ENCODE results near the gene ST14.
"Not testable (repeated sequence)": the region's sequence is repeated elsewhere in the genome, so short reads cannot be mapped to it uniquely, and the experiment has no call there.

The ST14 gene

DNA sequence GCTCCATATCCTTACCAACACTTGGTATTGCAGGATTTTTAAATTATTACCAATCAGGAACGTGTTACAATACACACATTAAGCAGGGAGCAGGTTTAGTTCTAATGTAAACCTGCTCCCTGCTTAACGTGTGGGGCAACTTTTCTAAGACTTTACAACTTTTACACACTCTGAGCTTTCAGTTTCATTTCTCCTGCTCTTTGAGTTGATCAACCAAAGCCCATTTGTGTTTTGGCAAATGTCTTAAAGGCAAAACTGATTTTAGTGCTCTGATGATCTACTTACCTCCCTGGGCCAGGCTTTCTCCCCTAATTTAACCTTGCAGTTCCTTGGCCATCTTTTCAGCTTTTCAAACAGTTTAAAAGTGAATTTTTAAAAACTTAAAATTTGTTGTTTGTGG is 84.2 kb downstream of the ST14 start:
- no peak for FAIRE-seq

DNA sequence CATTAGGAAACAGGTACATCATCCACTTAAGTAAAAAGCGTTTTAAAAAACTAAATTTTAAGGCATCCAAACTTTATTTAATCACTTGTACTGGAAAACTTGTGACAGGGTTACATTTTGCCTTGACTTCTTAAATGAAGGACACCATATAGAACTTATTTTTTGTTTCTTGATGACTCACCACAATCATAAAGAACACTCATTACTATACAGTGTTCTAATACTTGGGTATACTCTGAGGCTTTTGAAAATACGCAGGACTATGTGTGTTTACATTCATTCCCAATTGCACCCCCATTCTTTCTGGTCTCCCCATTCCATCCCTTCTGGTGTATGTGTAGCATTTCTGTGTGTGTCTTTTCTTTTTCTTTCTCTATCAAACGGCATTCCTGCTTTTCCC is 85.3 kb downstream of the ST14 start:
- no peak for FAIRE-seq

GRCh38 chr11:130245375-130245774 is 85.8 kb downstream of the ST14 start:
- not testable (repeated sequence) for FAIRE-seq

GRCh38 chr11:130246270-130246669 is 86.7 kb downstream of the ST14 start:
- no peak for FAIRE-seq

- FAIRE-seq: no peak
These were observed 87.2 kb downstream of the ST14 start for GRCh38 chr11:130246738-130247137.

DNA sequence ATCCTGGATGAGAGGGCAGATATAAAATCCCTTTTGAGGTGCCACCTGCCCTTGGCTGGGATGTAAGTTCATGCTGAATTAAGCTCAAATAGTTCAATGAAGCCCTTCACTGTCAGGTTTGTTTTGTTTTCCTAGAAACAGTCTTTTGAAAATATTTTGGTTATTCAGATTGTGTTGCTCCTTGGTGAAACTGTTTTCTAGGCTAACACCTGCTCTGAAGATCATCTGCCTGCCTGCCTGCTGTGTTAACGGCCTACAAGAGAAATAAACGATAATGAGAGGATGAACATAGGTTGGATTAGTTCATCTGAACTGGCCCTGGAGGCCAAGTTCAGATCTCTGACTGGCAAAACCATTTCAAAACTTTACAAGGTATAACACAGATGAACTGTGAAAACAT is 87.7 kb downstream of the ST14 start:
- no peak for FAIRE-seq

DNA sequence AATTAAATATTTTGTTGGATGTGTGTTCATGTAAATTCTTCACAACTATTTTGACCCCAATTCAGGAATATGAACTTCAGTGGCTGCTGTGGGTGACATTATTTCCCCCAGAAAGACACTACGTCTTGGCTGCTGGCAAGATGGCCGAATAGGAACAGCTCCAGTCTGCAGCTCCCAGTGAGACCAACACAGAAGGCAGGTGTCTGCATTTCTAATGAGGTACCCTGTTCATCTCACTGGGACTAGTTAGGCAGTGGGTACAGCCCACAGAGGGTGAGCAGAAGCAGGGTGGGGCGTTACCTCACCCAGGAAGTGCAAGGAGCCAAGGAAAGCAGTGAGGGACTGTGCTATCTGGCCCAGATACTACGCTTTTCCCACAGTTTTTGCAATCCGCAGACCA is 89.8 kb downstream of the ST14 start:
- no peak for FAIRE-seq

DNA sequence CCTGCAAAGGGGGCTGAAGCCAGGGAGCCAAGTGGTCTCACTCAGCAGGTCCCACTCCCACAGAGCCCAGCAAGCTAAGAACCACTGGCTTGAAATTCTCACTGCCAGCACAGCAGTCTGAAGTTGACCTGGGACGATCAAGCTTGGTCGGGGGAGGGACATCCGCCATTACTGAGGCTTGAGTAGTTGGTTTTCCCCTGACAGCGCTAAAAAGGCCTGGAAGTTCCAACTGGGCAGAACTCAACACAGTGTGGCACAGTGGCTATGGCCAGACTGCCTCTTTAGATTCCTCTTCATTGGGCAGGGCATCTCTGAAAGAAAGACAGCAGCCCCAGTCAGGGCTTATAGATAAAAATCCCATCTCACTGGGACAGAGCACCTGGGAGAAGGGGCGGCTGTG is 90.3 kb downstream of the ST14 start:
- FAIRE-seq: not testable (repeated sequence)

DNA sequence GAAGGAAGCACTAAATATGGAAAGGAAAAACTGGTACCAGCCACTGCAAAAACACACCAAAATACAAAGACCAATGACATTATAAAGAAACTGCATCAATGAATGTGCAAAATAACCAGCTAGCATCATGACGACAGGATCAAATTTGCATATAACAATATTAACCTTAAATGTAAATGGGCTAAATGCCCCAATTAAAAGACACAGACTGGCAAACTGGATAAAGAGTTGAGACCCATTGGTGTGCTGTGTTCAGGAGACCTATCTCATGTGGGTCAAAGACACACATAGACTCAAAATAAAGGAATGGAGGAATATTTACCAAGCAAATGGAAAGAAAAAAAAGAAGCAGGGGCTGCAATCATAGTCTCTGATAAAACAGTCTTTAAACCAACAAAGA is 92.2 kb downstream of the ST14 start:
- not testable (repeated sequence) for FAIRE-seq

All from A204.1 (cell line).